Measurements from ENCODE around the gene PXT1.

GRCh38 chr6:36350681-36351571 is 91.7 kb downstream of the PXT1 start:
- TF ChIP-seq IKZF3 (tag by site-specific recombination; IDR thresholded peaks at IDR 0.05) (no peak), CTCF (tag by site-specific recombination; IDR thresholded peaks at IDR 0.05) (no peak), ZNF692 (tag by site-specific recombination; IDR thresholded peaks at IDR 0.05) (no peak), ZNF660 (tag by site-specific recombination; IDR thresholded peaks at IDR 0.05) (no peak), ZNF146 (tag by site-specific recombination; IDR thresholded peaks at IDR 0.05) (no peak), PRDM1 (tag by site-specific recombination; IDR thresholded peaks at IDR 0.05) (no peak), PBX3 (CRISPR knock-in tag; IDR thresholded peaks at IDR 0.05) (no peak), ZNF16 (tag by site-specific recombination; IDR thresholded peaks at IDR 0.05; ENCODE audit: low read depth) (no peak), SALL2 (tag by site-specific recombination; IDR thresholded peaks at IDR 0.05; ENCODE audit: borderline replicate concordance) (no peak), PATZ1 (tag by site-specific recombination; IDR thresholded peaks at IDR 0.05) (no peak), ZNF175 (tag by site-specific recombination; IDR thresholded peaks at IDR 0.05) (no peak), REST (tag by site-specific recombination; IDR thresholded peaks at IDR 0.05) (no peak)

All from HEK293 (cell line).